ENCODE data around the gene LARGE1. TPM values are rescaled to one million over a fixed set of nuclear protein-coding genes. Genes with fewer than 3 reads are reported as not detected.
A peak's percentile ranks its signal among the peaks of the same experiment; 100 is the strongest.

LARGE1 gene
- total and polyA plus RNA-seq, 5 donors from 2014 or later: not detected

- H3K9me3 ChIP-seq (ENCODE audit: control insufficient read depth in 2 of 2, low read length in 2 of 2): peaks cover 0 to 17% of the 10 kb centered on the region in 2 experiments
- no peaks in the 10 kb centered on the region for H3K4me1 ChIP-seq (ENCODE audit: control insufficient read depth, insufficient read depth, low read length, poor library complexity, severe bottlenecking)
- DNase-seq: no peak
- Mint-ChIP-seq H3K9me3 (peaks cover 4 to 27% (median 8%) of the 10 kb centered on the region in 7 donors), H3K27me3 (no peaks in the 10 kb centered on the region), H3K4me3 (no peak overlapping the region), H3K27ac (no peak overlapping the region), H3K36me3 (no peaks in the 10 kb centered on the region), H3K4me1 (no peaks in the 10 kb centered on the region)
- no peaks in the 10 kb centered on the region for H3K36me3 ChIP-seq (ENCODE audit: control insufficient read depth, insufficient read depth, low read length)
- H3K4me3 ChIP-seq (ENCODE audit: low read depth, low read length): no peak overlapping the region
- ATAC-seq (ENCODE audit: low read depth in 2 of 2): no peak
- no peaks in the 10 kb centered on the region for H3K27me3 ChIP-seq (ENCODE audit: control insufficient read depth, insufficient read depth, low read length)
- H3K27ac ChIP-seq (ENCODE audit: insufficient read depth, low read length, poor library complexity, severe bottlenecking): no peak overlapping the region
Observed at GRCh38 chr22:33786149-33786548, 134.1 kb downstream of the LARGE1 start.

GRCh38 chr22:33785283-33785968 is 134.8 kb downstream of the LARGE1 start:
- Mint-ChIP-seq H3K4me3 (no peak overlapping the region), H3K9me3 (peaks cover 4 to 27% (median 8%) of the 10 kb centered on the region in 7 donors), H3K4me1 (no peaks in the 10 kb centered on the region), H3K27ac (no peak overlapping the region), H3K36me3 (no peaks in the 10 kb centered on the region), H3K27me3 (no peaks in the 10 kb centered on the region)
- Histone ChIP-seq H3K4me1 (ENCODE audit: control insufficient read depth, insufficient read depth, low read length, poor library complexity, severe bottlenecking) (no peaks in the 10 kb centered on the region), H3K27ac (ENCODE audit: insufficient read depth, low read length, poor library complexity, severe bottlenecking) (no peak overlapping the region), H3K4me3 (ENCODE audit: low read depth, low read length) (no peak overlapping the region), H3K9me3 (ENCODE audit: control insufficient read depth in 2 of 2, low read length in 2 of 2) (peaks cover 0 to 17% of the 10 kb centered on the region in 2 experiments), H3K36me3 (ENCODE audit: control insufficient read depth, insufficient read depth, low read length) (no peaks in the 10 kb centered on the region), H3K27me3 (ENCODE audit: control insufficient read depth, insufficient read depth, low read length) (no peaks in the 10 kb centered on the region)
- ATAC-seq (ENCODE audit: low read depth in 2 of 2) (no peak), DNase-seq (peak in 1 of 3 donors; percentile 9)

GRCh38 chr22:33781411-33781810 is 138.9 kb downstream of the LARGE1 start:
- Mint-ChIP-seq H3K4me1 (no peaks in the 10 kb centered on the region), H3K27me3 (no peaks in the 10 kb centered on the region), H3K9me3 (peaks cover 0 to 8% (median 0%) of the 10 kb centered on the region in 7 donors), H3K36me3 (no peaks in the 10 kb centered on the region), H3K27ac (no peak overlapping the region), H3K4me3 (no peak overlapping the region)
- no peaks in the 10 kb centered on the region for H3K9me3 ChIP-seq (ENCODE audit: control insufficient read depth in 2 of 2, low read length in 2 of 2)
- ATAC-seq (ENCODE audit: low read depth in 2 of 2) (no peak), DNase-seq (no peak)
- H3K27me3 ChIP-seq (ENCODE audit: control insufficient read depth, insufficient read depth, low read length): no peaks in the 10 kb centered on the region
- H3K4me1 ChIP-seq (ENCODE audit: control insufficient read depth, insufficient read depth, low read length, poor library complexity, severe bottlenecking): no peaks in the 10 kb centered on the region
- no peak overlapping the region for H3K4me3 ChIP-seq (ENCODE audit: low read depth, low read length)
- H3K36me3 ChIP-seq (ENCODE audit: control insufficient read depth, insufficient read depth, low read length): no peaks in the 10 kb centered on the region
- no peak overlapping the region for H3K27ac ChIP-seq (ENCODE audit: insufficient read depth, low read length, poor library complexity, severe bottlenecking)

GRCh38 chr22:33780531-33781136 is 139.6 kb downstream of the LARGE1 start:
- Mint-ChIP-seq H3K27me3 (no peaks in the 10 kb centered on the region), H3K9me3 (peaks cover 0 to 8% (median 0%) of the 10 kb centered on the region in 7 donors), H3K4me1 (no peaks in the 10 kb centered on the region), H3K36me3 (no peaks in the 10 kb centered on the region), H3K27ac (no peak overlapping the region), H3K4me3 (no peak overlapping the region)
- Histone ChIP-seq H3K4me3 (ENCODE audit: low read depth, low read length) (no peak overlapping the region), H3K36me3 (ENCODE audit: control insufficient read depth, insufficient read depth, low read length) (no peaks in the 10 kb centered on the region), H3K27me3 (ENCODE audit: control insufficient read depth, insufficient read depth, low read length) (no peaks in the 10 kb centered on the region), H3K27ac (ENCODE audit: insufficient read depth, low read length, poor library complexity, severe bottlenecking) (no peak overlapping the region), H3K4me1 (ENCODE audit: control insufficient read depth, insufficient read depth, low read length, poor library complexity, severe bottlenecking) (no peaks in the 10 kb centered on the region), H3K9me3 (ENCODE audit: control insufficient read depth in 2 of 2, low read length in 2 of 2) (no peaks in the 10 kb centered on the region)
- DNase-seq (no peak), ATAC-seq (ENCODE audit: low read depth in 2 of 2) (no peak)

GRCh38 chr22:33779243-33779642 is 141.0 kb downstream of the LARGE1 start:
- no peak overlapping the region for H3K27ac ChIP-seq (ENCODE audit: insufficient read depth, low read length, poor library complexity, severe bottlenecking)
- H3K9me3 Mint-ChIP-seq: peaks cover 0 to 6% (median 0%) of the 10 kb centered on the region in 7 donors
- no peak for DNase-seq

GRCh38 chr22:33776491-33776890 is 143.8 kb downstream of the LARGE1 start:
- H3K27me3 Mint-ChIP-seq: no peaks in the 10 kb centered on the region
- Histone ChIP-seq H3K9me3 (ENCODE audit: control insufficient read depth in 2 of 2, low read length in 2 of 2) (no peaks in the 10 kb centered on the region), H3K4me1 (ENCODE audit: control insufficient read depth, insufficient read depth, low read length, poor library complexity, severe bottlenecking) (no peaks in the 10 kb centered on the region), H3K27me3 (ENCODE audit: control insufficient read depth, insufficient read depth, low read length) (no peaks in the 10 kb centered on the region), H3K27ac (ENCODE audit: insufficient read depth, low read length, poor library complexity, severe bottlenecking) (no peak overlapping the region), H3K36me3 (ENCODE audit: control insufficient read depth, insufficient read depth, low read length) (no peaks in the 10 kb centered on the region), H3K4me3 (ENCODE audit: low read depth, low read length) (no peak overlapping the region)
- peaks cover 0 to 2% (median 0%) of the 10 kb centered on the region in 7 donors for H3K9me3 Mint-ChIP-seq
- H3K4me3 Mint-ChIP-seq: no peak overlapping the region
- DNase-seq (no peak), ATAC-seq (ENCODE audit: low read depth in 2 of 2) (no peak)
- no peaks in the 10 kb centered on the region for H3K36me3 Mint-ChIP-seq
- no peak overlapping the region for H3K27ac Mint-ChIP-seq
- H3K4me1 Mint-ChIP-seq: no peaks in the 10 kb centered on the region

More at GRCh38 chr22:33779243-33779642, 141.0 kb downstream of the LARGE1 start:
- Histone ChIP-seq H3K27me3 (ENCODE audit: control insufficient read depth, insufficient read depth, low read length) (no peaks in the 10 kb centered on the region), H3K4me1 (ENCODE audit: control insufficient read depth, insufficient read depth, low read length, poor library complexity, severe bottlenecking) (no peaks in the 10 kb centered on the region), H3K4me3 (ENCODE audit: low read depth, low read length) (no peak overlapping the region), H3K9me3 (ENCODE audit: control insufficient read depth in 2 of 2, low read length in 2 of 2) (no peaks in the 10 kb centered on the region), H3K36me3 (ENCODE audit: control insufficient read depth, insufficient read depth, low read length) (no peaks in the 10 kb centered on the region)
- no peaks in the 10 kb centered on the region for H3K27me3 Mint-ChIP-seq
- no peak overlapping the region for H3K4me3 Mint-ChIP-seq
- H3K36me3 Mint-ChIP-seq: no peaks in the 10 kb centered on the region
- H3K4me1 Mint-ChIP-seq: no peaks in the 10 kb centered on the region
- H3K27ac Mint-ChIP-seq: no peak overlapping the region
- no peak for ATAC-seq (ENCODE audit: low read depth in 2 of 2)

GRCh38 chr22:33774781-33775180 is 145.5 kb downstream of the LARGE1 start:
- Histone ChIP-seq H3K4me3 (ENCODE audit: low read depth, low read length) (no peak overlapping the region), H3K9me3 (ENCODE audit: control insufficient read depth in 2 of 2, low read length in 2 of 2) (no peaks in the 10 kb centered on the region), H3K4me1 (ENCODE audit: control insufficient read depth, insufficient read depth, low read length, poor library complexity, severe bottlenecking) (no peaks in the 10 kb centered on the region), H3K36me3 (ENCODE audit: control insufficient read depth, insufficient read depth, low read length) (no peaks in the 10 kb centered on the region), H3K27ac (ENCODE audit: insufficient read depth, low read length, poor library complexity, severe bottlenecking) (no peak overlapping the region), H3K27me3 (ENCODE audit: control insufficient read depth, insufficient read depth, low read length) (no peaks in the 10 kb centered on the region)
- Mint-ChIP-seq H3K36me3 (no peaks in the 10 kb centered on the region), H3K4me3 (no peak overlapping the region), H3K9me3 (peaks cover 0 to 2% (median 0%) of the 10 kb centered on the region in 7 donors), H3K27me3 (no peaks in the 10 kb centered on the region), H3K27ac (no peak overlapping the region), H3K4me1 (no peaks in the 10 kb centered on the region)
- ATAC-seq (ENCODE audit: low read depth in 2 of 2) (no peak), DNase-seq (no peak)

GRCh38 chr22:33772745-33773144 is 147.5 kb downstream of the LARGE1 start:
- ATAC-seq (ENCODE audit: low read depth in 2 of 2) (no peak), DNase-seq (no peak)
- Histone ChIP-seq H3K9me3 (ENCODE audit: control insufficient read depth in 2 of 2, low read length in 2 of 2) (no peaks in the 10 kb centered on the region), H3K4me1 (ENCODE audit: control insufficient read depth, insufficient read depth, low read length, poor library complexity, severe bottlenecking) (no peaks in the 10 kb centered on the region), H3K27me3 (ENCODE audit: control insufficient read depth, insufficient read depth, low read length) (no peaks in the 10 kb centered on the region), H3K36me3 (ENCODE audit: control insufficient read depth, insufficient read depth, low read length) (no peaks in the 10 kb centered on the region), H3K27ac (ENCODE audit: insufficient read depth, low read length, poor library complexity, severe bottlenecking) (no peak overlapping the region), H3K4me3 (ENCODE audit: low read depth, low read length) (no peak overlapping the region)
- H3K4me3 Mint-ChIP-seq: no peak overlapping the region
- H3K27me3 Mint-ChIP-seq: no peaks in the 10 kb centered on the region
- H3K4me1 Mint-ChIP-seq: no peaks in the 10 kb centered on the region
- peak overlapping the region in 1 of 3 donors; percentile 41 for H3K27ac Mint-ChIP-seq
- no peaks in the 10 kb centered on the region for H3K36me3 Mint-ChIP-seq
- peaks cover 0 to 2% (median 0%) of the 10 kb centered on the region in 7 donors for H3K9me3 Mint-ChIP-seq

Measured in CD4-positive, CD25-positive, alpha-beta regulatory T cell (primary cell).